ENCODE data around the gene SPATS2L.

DNA sequence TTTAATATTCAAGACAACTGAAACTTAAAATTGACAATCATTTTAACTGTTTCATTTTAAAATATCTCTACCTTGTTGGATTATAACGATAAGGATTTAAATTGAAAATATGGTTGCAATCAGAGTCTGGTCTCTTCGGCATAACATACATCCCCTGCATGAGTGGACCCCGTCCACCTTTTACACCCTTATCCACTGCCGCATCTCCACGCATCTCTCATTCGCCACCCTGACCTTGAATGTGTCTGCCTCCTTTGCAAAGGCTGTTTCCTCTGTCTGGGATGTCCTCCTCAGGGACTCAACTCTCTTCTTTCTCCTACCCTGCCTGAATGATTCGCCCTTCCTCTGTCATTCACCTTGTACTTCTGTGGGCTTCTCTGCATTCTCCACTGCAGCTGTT is 87.6 kb downstream of the SPATS2L start:
- TF ChIP-seq CTCF (IDR thresholded peaks at IDR 0.05) (no peak), POLR2A (IDR thresholded peaks at IDR 0.05) (no peak)

All from lower leg skin (tissue), 3 donors.